Right ventricle myocardium inferior (tissue), 1 donor: ENCODE data around the gene MORC4. TPM values are rescaled to one million over a fixed set of nuclear protein-coding genes. Genes with fewer than 3 reads are reported as not detected.

ENCODE experiments used
- ATAC-seq: fragments of 200-7000 bp; cut with Tn5 transposase; one replicate; pipeline ENCODE4 v1.9.1; 2020; ENCODE audit warnings: mild to moderate bottlenecking, moderate library complexity
- DNase-seq: peaks from one replicate; pipeline ENCODE4 v3.0.0; 2021; ENCODE audit errors: missing footprints
- intact Hi-C: fragments of 100-400 bp; cut with DNase I; formaldehyde crosslinking; loops from one replicate; pipeline ENCODE4 v1.11.0; 2022
- total RNA-seq: library from RNA; stranded (reverse); fragmentation: NEBNext Ultra II Directional; extraction: Animal tissue kit (Norgen Biotek cat#: 25700); gene quantifications from one replicate; pipeline ENCODE4 v1.2.1, GENCODE V29; 2021
- donor health status: DM: no; HTN: yes; CAD: no; lungs with severe emphysema.

MORC4 gene
- total RNA-seq, 1 donor from 2014 or later = 2.8 TPM

- ATAC-seq = no peak
- intact Hi-C loops = loop anchor here (5.0 to 10.0 kb wide), 2 partner anchors 60 to 1003 kb away; no protein-coding TSS in a partner anchor
- DNase-seq = no peak
Measured at GRCh38 chrX:106891762-106892460, 108.1 kb downstream of the MORC4 start.

Other genes starting within 250 kb of the MORC4 start
- gene TBC1D8B, start 197.5 kb downstream of the MORC4 start, total RNA-seq = 2.5 TPM
- gene RIPPLY1, start 96.9 kb downstream of the MORC4 start, total RNA-seq = not detected
- not detected for gene CLDN2, start 79.8 kb downstream of the MORC4 start, total RNA-seq
- gene RBM41, start 118.6 kb upstream of the MORC4 start, total RNA-seq = 16.0 TPM
- gene NUP62CL, start 206.2 kb upstream of the MORC4 start, total RNA-seq = 0.51 TPM
- not detected for gene DNAAF6, start 206.4 kb upstream of the MORC4 start, total RNA-seq